MM.1S (cell line): ENCODE measurements around the gene CTDSP2.

Experiments used
- EZH2 ChIP-seq: fragments of 300-600 bp; sonication (generic); optimal IDR thresholded peaks from 2 replicates; pipeline ENCODE3; 2017; ENCODE audit warnings: low read depth, mild to moderate bottlenecking, antibody characterized with exemption, low read length, mixed read lengths
- EZH2phosphoT487 ChIP-seq: fragments of 300-600 bp; sonication (generic); IDR thresholded peaks from 2 replicates; pipeline ENCODE4 v1.6.1; 2018; ENCODE audit warnings: antibody characterized with exemption, low read length
- TF ChIP-seq, protein P1 (sequence below): fragments of 300-600 bp; sonication (generic); IDR thresholded peaks from 2 replicates; pipeline ENCODE4 v1.5.1; 2016; ENCODE audit warnings: antibody characterized with exemption, low read length, mixed read lengths

DNA sequence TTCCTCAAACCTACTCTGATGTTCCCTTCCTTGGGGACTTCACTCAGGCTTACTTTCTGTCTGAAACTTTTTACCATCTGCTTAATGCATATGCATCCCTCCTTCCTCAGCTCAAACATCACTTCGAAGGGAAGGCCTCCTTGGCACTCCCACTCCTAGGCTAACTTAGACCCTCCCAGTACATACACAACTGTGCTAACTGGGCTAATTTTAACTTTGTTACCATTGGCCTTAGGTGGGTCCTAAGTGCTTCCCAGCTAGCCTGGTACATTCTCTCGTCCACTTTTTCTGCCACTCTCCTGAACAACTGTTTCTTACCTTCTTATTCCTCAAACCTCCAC lies 70.3 kb downstream of the CTDSP2 start:
- TF ChIP-seq EZH2 (no peak), EZH2phosphoT487 (no peak)
- TF ChIP-seq, protein P1, sequence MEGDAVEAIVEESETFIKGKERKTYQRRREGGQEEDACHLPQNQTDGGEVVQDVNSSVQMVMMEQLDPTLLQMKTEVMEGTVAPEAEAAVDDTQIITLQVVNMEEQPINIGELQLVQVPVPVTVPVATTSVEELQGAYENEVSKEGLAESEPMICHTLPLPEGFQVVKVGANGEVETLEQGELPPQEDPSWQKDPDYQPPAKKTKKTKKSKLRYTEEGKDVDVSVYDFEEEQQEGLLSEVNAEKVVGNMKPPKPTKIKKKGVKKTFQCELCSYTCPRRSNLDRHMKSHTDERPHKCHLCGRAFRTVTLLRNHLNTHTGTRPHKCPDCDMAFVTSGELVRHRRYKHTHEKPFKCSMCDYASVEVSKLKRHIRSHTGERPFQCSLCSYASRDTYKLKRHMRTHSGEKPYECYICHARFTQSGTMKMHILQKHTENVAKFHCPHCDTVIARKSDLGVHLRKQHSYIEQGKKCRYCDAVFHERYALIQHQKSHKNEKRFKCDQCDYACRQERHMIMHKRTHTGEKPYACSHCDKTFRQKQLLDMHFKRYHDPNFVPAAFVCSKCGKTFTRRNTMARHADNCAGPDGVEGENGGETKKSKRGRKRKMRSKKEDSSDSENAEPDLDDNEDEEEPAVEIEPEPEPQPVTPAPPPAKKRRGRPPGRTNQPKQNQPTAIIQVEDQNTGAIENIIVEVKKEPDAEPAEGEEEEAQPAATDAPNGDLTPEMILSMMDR: no peak
